Fibroblast of skin of back (primary cell): ENCODE results near the gene SPOCK1.

Experiments used
- DNase-seq: peaks from one replicate; pipeline ENCODE4 v3.0.0-alpha.2; 2013

SPOCK1 gene

DNA sequence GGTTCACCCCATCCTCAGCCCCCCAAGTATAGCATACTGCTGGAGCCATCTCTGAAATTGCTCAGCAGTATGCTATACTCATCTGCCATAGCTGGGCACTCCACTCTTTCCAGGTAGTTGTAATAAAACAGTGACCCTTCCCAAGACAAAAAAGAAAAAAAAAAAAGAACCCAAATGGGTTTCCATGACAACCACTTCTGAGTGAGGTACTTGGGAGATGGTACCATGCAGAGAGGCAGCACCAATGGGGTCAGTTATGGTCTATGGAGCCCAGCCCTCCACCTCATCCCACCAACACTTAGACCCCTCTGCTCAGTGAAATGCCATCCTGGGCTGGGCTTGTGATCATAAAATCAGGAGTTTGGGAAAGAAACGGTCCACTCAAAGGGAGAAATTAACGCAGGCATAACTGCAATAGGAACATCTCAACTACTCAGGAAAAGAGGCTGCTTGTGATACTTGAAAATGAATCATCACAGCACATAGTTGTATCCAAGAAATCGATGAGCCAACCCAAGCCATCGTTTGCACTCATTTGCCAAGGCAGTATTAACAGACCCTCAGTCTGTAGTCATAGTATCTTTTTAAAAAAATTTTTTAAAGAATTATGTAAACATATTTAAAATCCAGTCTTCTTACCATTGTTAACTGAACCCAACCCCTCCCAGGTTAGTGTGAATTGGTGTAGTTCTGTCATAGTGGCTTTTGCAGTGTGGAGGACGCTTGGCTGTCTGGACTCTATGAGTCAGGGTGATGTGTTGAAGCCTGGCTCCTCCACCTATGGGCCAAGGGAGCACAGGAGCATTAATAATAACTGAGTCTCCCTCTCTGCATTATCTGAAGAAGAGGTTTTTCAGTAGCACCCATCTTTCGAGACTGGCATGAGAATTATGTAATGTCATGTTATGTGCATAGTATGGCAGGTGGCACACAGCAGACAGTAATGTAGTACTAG lies 402.7 kb downstream of the SPOCK1 start:
- DNase-seq, result peak; percentile 30

DNA sequence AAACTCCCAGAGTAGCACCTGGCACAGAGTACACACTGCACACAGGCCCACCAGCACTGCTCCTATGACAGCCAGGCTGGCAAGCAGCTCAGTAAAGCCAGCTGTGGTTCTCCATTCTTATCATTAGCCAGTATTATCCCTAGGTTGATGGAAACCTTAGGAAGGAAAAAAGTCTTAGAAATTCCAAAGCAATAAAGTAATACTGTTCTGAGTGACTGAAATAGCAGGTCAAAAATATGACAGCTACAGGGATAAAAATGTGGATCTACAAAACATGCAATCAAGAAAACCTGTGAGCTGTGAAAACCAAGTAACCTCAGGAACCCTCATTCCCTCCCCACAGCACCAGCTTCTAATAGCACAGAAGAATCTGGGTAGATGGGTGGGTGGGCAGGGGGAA lies 403.5 kb downstream of the SPOCK1 start:
- peak; percentile 33 for DNase-seq

DNA sequence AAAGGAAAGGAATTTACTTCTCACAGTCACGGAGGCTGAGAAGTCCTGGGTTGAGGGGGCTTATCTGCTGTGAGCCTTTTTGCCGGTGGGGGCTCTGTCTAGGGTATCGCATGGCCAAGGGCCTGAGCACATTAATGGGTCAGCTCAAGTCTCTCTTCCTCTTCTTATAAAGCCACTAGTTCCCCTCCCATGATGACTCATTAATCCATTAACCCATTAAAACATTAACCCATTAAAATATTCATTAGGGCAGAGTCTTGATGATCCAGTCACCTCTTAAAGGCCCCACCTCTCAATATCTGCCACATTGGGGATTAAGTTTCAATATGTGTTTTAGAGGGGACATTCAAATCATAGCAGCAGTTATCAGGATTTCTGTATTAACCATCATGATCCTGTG lies 406.3 kb downstream of the SPOCK1 start:
- DNase-seq, result no peak

DNA sequence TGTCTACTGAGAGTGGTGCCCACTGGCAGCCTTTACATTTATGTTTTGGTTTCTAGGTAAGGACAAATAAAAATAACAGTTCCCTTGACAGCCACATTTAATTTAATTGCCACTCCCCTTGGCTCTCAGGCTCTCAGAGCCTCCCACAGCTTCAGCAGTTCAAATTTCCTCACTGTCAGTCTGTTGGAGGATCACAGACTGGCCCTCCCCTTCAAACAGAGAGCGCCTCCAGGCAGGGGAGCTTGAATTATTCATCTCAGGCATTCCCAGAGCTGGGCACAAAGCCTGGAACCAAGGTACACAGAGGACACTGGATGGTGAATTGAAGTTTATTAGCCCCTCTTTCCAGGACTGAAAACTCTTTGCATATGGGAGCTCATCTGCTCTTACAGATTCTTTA lies 407.7 kb downstream of the SPOCK1 start:
- no peak for DNase-seq

DNA sequence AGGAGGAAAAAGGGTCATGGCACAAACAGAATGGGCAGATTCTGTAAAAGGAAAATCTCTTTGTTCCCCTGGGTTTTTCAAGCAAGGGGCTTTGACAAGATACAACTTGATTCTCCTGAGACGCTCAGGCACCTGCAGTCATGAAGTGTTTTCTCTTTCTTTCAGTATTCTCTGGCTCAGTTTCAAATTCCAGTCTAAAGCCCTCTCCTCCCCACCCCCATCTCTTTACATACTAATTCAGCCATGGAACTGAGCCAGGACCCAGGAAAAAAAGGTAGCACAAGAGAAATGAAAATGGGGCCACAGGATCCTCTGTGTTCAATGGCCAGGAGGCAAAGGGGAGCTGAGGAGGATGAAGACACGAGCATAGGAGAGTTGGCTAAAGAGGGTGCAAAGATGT lies 408.4 kb downstream of the SPOCK1 start:
- DNase-seq, result no peak

DNA sequence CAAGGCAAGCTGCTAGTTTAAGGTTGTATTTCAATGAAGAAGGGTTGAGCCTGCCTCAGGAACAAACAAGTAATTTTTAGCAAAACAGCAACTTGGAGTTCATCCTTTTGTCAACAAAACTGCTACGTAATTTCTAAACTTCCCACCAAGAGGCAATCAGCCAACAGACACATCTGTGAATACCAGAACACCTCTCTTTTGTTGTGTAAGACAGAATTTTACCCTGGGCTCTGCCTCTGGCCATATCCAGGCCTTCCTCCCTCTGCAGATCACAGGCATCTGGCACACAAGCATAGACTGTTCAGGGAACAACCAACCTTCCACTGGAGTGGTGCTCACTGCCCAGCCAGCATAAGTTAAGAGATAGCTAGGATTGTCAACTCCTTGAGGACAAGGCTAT lies 409.0 kb downstream of the SPOCK1 start:
- no peak for DNase-seq

DNA sequence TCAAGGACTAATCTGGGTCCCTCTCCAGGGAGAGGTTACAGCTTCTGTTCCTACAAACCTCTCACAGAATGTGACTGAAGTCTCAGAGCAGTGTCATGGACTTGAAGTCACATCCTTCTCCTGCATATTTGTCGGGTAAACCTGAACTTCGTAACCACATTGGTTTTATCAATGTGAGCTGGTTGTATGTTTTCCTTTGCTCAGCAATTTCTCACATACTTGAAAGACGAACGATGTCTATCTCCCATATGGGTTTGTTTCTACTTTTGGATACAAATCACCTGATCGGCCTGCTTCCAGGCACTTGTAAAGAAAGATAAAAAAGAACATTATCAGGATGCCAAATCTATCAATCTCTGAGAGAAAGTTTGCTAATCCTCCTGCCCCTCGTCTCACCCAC lies 411.0 kb downstream of the SPOCK1 start:
- no peak for DNase-seq

DNA sequence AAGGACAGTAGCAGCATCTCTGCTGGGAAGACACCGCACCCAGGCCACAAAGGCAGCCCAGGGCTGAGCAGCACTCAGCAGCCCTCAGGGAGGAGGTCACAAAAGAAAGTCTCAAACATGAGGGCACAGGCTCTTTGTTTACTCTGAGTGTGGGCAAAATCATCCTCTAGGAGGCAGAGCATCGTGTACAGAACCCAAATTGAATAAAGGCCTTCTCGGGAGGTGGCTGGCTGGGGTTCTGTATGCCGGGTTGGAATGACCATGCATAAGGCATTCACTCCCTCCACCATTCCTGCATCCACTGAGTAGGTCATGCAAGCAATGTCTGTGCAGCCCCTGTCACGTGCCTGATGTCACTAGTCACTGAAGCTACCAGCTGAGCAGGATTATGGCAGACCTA lies 412.8 kb downstream of the SPOCK1 start:
- no peak for DNase-seq

DNA sequence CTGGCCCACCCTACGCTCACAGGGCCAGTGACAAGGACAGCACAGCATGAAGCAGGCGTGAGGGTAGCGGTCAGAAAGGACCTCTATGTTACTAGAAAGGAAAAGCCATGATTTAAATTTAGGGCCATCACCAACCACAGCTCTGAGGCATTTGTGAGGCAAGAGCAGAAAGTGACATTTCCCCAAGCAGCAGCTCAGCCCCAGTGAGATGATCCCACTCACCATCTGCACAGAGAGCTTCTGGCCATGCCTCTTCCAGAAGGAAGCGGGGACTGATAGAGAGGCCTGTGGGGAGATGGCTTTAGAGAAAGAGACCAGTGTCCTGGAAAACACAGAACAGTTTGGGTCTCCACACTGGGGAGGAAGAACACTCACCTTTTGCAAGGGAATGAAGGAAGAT lies 413.9 kb downstream of the SPOCK1 start:
- DNase-seq, result no peak

DNA sequence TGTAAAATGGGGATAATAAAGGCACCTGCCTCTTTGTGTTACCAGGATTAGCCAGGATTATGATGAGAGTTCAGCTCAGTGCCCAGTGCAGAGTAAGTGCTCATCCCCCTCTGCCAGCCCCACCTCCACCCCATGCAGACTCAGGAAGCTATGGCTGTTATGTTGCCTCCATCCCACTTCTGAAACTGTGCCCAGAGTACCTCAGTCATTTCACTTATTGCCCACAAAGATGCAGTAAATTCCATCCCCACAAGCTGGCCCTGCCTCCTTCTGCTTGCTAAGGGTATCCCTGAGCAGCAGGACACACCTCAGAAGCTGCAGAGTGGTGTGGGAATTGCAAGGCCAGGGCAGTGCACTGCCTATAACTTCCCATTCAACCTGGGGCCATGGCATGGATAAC lies 415.1 kb downstream of the SPOCK1 start:
- no peak for DNase-seq

DNA sequence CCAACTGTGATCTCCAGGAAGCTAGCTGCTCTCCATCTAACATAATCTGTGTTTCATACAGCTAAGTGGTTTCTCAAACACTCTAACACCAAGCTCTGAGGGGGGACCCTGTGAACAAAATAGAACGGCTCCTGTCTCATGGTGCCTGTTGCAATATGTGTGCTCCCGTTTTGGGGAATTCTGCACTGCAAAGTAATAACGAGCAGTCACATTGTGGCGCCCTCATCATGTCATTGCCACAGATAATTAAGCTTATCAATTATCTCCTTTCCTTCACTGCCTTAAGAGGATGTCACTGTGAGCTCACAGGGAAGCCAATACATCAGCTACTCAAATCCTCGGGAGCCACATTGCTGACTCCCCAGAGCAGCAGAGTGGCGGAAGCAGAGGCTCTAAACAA lies 416.2 kb downstream of the SPOCK1 start:
- DNase-seq, result no peak

DNA sequence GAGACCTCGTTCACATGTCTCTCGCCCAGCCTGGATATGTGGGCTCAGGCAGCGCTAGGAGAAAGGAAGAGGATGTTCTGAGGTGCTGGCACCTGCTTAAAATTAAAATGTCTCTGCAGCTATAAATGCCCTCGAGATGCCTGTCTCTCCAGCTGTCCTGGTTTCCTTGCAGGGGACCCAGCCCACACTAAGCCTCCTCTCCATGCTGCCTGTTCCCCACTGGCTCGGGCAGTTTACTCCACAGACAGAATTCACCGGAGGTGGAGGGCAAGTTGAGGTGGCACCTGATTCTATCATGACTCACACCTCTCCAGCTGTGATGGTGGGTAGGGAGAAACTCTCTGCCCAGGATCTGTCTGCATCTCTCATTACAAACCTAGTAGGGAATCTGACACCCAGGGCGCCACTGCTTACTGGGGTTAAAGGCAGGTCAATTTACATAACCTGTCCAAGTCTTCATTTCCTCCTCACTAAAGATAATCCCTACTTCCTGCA lies 420.9 kb downstream of the SPOCK1 start:
- DNase-seq, result peak; percentile 27

DNA sequence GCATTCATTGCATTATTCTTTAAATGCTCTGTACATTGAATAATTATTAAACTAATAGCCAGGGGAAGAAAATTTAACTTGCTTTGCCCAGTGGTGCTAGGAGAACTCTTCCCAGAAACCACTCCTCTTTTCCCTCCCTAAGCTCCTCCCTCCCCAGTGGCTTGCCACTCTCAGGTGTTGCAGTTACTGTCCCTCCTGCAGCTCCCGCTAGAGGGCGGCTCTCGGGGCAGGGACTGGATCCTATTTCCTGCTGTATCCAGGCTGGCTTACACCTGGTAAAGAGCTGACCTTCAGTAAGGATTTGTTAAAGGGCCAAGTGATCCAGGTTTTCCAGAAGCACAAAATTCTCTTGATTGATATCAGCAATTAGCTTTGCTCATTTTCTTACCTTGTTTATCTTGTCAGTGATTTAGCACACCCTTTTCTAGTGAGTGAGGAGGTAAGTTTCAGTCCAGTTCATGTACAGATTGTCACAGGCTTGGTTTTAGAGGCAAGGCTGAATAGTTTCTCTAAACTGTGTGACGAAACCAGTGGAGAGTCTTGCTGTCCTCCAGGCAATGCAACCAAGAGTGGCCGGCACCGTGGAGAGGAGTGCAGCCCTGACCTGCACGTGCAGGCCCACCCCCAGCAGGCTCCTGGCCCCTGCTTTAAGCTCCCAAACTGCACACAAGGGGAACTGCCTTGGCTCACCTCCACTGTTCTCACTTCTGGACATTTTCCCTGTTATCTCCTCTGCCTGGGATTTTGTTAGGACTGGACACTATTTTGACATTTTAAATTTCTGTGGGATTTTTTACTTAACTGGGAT lies 423.8 kb downstream of the SPOCK1 start:
- DNase-seq, result peak; percentile 36

DNA sequence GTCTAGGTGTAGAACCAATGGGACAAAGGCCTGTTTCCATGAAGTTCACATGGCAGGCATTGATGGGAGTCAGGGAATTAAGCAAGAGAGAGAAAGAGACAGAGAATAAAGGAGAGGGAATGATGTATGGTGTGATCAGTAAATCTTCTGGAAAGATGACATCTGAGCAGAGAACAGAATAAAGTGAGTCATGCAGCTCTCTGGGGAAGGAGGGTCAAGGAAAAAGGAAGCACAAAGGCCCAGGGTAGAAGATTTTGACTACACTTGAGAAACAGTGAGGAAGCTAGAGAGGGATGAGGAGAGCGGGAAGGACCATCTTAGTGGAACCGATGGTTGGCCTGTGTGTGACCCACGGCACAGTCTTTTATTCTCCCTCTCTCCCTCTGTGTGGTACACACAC lies 425.9 kb downstream of the SPOCK1 start:
- peak; percentile 62 for DNase-seq

DNA sequence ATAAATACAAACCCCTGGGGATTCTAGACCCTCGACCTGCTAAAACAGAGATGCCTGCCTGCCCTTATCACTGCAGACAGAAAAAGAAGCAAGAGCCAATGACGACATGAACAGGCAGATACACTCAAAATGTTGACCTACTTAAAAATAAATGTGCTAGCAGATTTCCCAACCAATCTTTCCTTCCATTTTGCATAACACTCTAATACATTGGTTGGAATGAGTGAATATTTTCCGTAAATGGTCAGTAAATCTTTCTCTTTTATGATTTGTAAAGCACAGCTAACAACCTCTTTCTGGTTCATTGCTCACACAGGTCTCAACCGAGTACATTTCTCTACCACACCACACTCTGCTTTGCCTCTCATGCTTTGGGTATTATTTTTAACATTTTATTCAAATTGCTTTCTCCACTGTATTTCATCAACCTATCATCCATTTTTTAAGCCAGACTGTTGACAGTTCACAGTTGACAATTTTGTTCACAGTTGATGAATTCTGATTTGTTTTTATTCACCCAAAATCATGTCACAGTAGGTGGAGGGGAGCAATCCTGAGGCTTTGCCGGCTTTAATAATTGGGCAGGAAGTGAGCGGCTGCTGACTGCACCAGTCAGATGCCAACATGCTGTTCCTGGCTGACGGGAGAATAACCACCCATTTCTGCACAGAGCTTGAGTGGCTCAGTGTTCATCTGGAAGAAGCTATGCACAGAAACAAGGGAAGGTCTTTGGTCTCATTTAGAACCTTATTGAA lies 426.6 kb downstream of the SPOCK1 start:
- DNase-seq, result peak; percentile 28

DNA sequence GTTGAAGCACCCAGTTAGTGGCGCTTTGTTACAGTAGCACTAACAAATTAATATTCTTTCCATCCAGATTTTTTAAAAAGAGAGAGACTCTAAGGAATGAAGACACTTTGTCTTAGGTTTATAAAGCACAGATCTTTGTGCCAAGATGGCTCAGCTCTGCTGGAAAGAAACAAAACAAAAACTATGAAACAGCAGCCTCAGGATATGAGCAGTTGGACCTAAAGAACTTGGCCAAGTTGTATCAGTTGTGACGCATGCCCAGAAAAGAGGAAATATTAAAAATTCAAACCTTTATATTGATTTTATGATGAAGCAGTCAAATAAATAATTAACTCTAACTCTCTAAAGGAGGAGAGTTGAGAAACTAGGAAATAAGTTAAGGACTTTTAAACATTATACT lies 427.2 kb downstream of the SPOCK1 start:
- no peak for DNase-seq

DNA sequence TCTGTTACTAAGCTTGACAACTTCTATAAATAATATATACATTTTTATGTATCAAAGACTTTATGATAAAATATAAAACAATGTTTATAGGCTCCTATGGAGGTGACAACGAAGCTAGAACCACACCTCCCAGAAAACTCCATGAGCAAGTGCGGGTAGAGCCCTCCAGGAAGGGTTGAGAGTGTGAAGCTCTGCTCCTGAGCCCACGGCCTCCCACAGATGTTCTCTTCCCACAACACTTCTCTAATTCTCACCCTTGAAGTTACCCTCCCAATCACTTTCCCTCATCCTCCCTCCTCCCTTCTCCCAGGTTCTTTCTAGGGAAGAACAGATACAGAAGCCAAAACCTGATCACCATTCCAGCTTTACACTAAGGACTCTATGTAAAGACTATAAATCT lies 427.6 kb downstream of the SPOCK1 start:
- no peak for DNase-seq

DNA sequence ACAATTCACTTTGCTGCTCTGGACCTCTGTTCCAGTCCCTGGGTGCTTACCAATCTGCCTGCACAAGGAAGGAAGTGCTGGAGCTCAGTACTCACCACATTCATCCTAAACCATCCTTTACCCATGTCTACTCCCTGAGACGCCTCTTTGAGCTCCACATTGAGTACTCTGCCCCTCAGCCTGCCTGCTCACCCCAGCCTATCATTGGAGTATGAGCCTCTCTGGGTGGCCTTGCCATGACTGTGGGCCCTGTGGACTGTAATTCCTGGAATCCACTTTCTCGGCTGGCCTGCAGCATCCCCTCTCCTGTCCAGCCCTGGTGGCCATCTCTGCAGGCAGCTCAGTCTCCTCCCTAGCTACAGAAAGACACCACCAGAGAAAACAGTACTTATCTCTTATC lies 428.6 kb downstream of the SPOCK1 start:
- no peak for DNase-seq

DNA sequence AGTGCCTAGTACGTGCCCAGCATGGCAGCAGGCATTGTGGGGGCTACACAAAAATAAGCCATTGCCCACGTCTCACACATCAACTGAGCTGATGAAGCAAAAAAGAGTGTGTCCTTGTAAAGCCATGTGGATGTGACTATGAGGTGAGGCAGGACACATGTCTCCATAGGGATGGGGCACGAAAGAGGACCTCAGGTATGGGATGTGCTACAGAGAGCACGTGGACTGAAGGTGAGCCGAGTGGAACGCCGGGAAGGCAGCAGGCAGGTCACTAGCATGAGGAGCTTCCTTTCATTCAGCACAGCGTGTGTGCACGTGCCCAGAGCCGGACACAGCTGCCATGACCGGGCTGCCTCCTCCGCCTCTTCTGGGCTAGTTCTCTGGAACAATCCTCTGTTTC lies 429.8 kb downstream of the SPOCK1 start:
- DNase-seq, result no peak

DNA sequence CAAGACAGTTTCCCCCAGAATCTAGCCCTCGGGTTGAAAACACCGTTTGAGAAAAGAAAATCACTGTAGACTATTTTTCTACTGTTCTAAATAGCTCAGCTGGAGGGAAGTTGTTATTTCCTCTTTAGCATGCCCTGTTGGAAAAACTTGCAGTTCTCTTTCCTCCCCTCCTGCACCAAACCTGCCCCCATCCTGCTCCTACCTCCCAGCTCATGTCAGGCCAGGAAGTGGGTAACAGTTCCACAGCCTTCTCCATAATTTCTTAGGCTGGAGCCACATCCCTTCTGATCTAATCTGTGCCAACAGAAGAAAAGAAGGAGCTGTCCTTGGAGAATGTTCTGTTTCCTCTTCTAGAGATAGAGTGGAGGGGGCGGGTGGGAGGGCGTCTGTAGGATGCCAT lies 437.7 kb downstream of the SPOCK1 start:
- no peak for DNase-seq

DNA sequence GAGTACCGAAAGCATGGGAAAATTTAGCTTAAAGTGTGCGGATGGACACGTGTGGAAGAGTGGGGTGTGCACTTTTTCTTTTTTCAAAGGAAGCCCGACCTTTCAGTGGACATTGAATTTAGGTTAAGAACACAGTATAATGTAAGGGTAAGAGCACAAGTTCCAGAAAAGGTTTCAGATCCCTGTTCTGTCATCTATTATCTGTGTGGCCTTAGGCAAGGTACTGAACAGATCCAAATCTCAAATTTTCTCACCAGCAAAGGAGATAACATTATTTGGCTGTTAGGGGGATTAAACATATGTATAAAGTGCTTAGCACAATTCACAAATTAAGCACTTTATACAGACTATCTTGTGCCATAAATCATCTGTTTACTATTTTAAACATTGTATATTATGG lies 441.0 kb downstream of the SPOCK1 start:
- no peak for DNase-seq

DNA sequence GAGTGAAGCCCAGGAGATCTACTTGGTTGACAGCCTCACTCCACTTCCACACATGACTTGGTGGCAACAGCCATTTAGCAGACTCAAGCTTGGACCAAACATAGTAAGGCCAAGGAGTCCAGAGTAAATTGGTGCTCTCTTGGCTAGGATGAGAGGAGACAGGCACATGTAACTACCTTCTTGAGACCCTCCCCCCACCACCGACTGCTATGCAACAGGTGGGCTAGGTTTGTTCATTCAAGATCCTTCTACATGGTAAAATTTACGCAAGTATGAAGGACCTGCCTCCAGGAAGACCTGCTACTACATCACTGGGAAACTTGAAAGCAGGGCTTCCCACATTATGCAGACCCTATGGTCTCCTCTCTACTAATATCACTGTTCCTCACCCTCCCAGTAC lies 442.4 kb downstream of the SPOCK1 start:
- DNase-seq, result no peak
